Measurements from ENCODE around the gene DPP10.

DNA sequence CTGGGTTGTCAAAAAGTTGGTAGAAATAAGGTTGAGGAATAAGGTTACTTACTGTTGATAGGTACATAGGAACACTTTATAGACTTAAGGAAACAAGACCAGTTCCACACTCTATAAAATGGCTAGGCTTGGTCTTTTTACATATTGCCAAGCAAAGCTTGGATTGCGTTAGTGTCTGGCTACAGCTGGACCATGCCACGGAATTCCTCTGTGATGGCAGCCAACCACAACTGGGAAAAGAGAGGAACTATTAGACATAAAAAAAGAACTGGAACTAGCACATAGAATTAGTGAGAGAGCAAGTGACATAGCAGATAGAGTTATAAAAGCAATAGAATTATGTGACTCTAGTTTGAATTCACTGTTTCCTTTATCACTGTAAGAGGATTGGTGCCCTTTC lies 17.7 kb upstream of the DPP10 start:
- TF ChIP-seq POLR2AphosphoS5 (IDR thresholded peaks at IDR 0.05; ENCODE audit: low read depth, low read length) = no peak
- no peak for TF ChIP-seq POLR2A (IDR thresholded peaks at IDR 0.05; ENCODE audit: low read depth, low read length)
- no peak for TF ChIP-seq TAF1 (IDR thresholded peaks at IDR 0.05; ENCODE audit: borderline replicate concordance, low read depth, low read length)
